GM18861 (cell line): ENCODE measurements around the gene DOCK1.

Experiments used
- ATAC-seq: cut with Tn5 transposase; IDR thresholded peaks from one replicate; pipeline ENCODE4 v1.9.1; 2021; ENCODE audit not compliant: unreplicated experiment

The DOCK1 gene

GRCh38 chr10:126948355-126949160 is 43.3 kb downstream of the DOCK1 start:
- ATAC-seq, result no peak

- ATAC-seq, result no peak
Observed at GRCh38 chr10:126949161-126949503, 43.9 kb downstream of the DOCK1 start.

DNA sequence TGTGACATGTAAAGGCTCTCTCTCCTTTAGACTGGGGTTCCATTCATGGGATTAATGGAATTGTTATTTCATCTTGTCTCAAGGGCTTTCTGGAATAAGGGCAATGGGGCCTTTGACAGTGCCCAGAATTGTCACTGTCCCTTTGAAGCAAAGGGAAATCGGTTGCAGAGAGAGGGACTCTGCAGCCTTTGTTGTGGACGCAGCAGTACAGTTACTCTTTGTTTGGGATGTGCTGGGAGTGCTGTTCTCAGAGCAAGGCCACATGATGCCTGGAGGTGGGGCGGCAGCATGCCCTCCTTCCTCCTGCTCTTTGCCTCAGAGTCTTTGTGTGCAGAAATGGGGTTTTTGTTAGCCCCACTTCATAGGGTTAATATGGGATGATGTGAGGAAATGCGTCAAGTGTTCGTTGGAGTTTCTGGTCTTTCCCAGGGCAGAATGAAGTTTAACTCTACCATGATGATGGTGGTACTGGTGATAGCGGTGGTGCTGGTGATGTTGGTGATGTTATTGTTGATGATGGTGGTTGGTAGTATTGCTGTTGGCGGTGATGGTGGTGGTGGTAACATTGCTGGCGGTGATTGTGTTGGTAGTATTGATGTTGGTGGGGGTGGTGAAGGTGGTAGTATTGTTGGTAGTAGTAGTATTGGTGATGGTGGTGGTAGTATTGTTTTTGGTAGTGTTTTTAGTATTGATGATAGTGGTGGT is 45.3 kb downstream of the DOCK1 start:
- no peak for ATAC-seq

GRCh38 chr10:126953886-126954285 is 48.7 kb downstream of the DOCK1 start:
- ATAC-seq, result no peak

GRCh38 chr10:126955396-126955795 is 50.2 kb downstream of the DOCK1 start:
- no peak for ATAC-seq

- no peak for ATAC-seq
Observed at GRCh38 chr10:126955934-126956711, 50.9 kb downstream of the DOCK1 start.

DNA sequence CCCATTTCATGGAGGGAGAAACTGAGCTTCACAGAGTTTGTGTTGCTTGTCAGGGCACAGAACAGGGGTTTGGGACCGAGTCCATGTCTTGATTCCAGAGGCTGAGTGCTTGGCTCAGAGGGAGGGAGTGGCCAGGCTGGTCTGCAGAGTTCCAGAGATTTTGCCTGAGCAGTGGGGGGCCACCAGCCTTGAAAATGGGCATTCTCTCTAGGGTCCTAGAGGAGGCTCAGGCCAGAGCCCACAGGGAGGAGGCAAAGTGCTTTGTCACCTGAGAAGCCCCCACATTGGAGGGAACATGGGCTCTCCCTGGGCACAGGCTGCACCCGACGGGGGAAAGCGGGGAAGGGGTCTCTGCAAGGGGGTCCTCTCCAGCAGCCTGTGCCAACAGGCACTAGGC is 51.5 kb downstream of the DOCK1 start:
- no peak for ATAC-seq

- ATAC-seq, result no peak
Observed at GRCh38 chr10:126957111-126957510, 51.9 kb downstream of the DOCK1 start.

- no peak for ATAC-seq
Observed at GRCh38 chr10:126959431-126959830, 54.2 kb downstream of the DOCK1 start.

GRCh38 chr10:126959906-126960685 is 54.9 kb downstream of the DOCK1 start:
- no peak for ATAC-seq

- ATAC-seq, result no peak
Observed at GRCh38 chr10:126963354-126963753, 58.1 kb downstream of the DOCK1 start.

- ATAC-seq, result no peak
Observed at GRCh38 chr10:126964190-126964589, 59.0 kb downstream of the DOCK1 start.

- ATAC-seq, result no peak
Observed at GRCh38 chr10:126966938-126967337, 61.7 kb downstream of the DOCK1 start.

GRCh38 chr10:126969310-126969709 is 64.1 kb downstream of the DOCK1 start:
- ATAC-seq, result no peak

- ATAC-seq, result no peak
Observed at GRCh38 chr10:126972635-126973414, 67.6 kb downstream of the DOCK1 start.

GRCh38 chr10:126975221-126975620 is 70.0 kb downstream of the DOCK1 start:
- ATAC-seq, result no peak

- no peak for ATAC-seq
Observed at GRCh38 chr10:126977216-126977615, 72.0 kb downstream of the DOCK1 start.

DNA sequence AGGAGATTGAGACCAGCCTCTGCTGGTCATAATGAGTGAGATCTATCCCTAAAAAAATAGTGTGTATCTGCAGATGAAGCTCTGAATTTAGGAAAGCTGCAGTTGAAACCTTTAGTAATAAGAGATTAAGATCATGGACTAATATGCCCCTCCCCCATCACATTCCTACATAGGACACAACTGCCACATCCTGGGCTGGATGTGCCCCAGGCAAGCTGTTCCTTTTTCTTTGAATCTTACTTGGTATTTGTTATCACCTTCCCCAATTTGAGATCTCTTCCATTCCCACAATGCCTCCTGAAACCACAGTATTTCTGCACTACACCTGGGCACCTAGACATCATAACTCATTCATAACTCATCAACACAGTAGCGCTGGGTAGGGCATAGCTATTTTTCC is 74.1 kb downstream of the DOCK1 start:
- ATAC-seq, result no peak

DNA sequence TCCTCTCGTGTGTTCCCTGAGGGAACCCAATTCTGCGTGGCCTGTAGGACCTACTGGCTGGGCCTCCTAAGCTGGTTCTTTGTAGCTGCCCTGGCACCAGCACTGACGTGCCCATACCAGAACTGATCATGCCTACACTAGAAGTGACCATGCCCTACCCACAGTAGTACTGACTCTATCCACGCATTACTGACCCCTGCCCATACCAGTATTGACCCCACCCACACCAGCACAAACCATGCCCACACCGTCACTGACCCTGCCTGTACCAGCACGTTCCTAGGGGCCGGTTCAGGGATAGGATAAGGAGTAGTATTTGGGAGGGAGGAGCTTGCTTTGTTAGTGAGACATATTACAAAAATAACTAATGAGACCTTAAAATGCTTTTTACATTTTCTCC is 88.0 kb downstream of the DOCK1 start:
- no peak for ATAC-seq
